Left forelimb (tissue), 1 donor: ENCODE measurements around the gene CACNA1D.

ENCODE experiments used
- DNase-seq: peaks from one replicate; pipeline ENCODE4 v3.0.0-alpha.2; 2018; ENCODE audit warnings: low spot score

CACNA1D gene

GRCh38 chr3:53691349-53691748, 196.9 kb downstream of the CACNA1D start:
- DNase-seq, result no peak

DNA sequence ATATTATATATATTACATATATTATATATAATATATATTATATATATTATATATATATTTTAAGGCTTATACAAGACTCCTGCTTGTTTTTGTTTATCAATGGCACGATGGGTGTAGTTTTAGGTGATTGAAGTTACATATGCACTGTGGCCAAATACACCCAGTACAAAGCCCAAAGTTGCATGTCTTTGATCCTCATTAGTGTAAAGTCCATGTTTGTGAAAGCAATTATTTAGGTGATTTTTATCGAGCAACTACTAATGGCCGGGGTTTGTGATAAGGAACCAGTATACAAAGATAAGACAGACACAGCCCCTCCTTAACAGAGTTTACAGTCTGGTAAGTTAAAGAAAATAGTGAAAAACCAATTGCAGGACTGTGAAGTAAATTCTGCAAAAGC, 197.5 kb downstream of the CACNA1D start:
- no peak for DNase-seq

GRCh38 chr3:53693451-53693850, 199.0 kb downstream of the CACNA1D start:
- no peak for DNase-seq

DNA sequence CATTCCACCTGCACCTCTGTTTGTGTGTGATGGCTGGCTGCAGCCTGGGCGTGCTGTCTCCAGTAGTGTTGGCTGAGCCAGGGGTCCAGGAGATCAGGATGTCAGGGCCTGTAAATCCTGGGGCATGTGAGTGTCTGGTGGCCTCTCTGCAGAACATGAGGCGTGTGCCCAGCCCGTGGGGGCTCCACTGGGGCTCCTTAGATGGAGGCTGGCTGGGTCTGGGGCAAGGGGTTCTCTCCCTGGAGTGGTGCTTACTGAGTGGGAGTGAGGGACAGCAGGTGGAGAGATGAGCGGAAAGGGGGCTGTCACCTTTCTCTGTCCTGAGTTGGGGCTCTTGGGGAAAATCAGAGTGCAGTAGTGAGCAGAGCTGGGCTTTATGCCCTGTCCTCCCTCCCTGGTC, 199.6 kb downstream of the CACNA1D start:
- peak; percentile 53 for DNase-seq

DNA sequence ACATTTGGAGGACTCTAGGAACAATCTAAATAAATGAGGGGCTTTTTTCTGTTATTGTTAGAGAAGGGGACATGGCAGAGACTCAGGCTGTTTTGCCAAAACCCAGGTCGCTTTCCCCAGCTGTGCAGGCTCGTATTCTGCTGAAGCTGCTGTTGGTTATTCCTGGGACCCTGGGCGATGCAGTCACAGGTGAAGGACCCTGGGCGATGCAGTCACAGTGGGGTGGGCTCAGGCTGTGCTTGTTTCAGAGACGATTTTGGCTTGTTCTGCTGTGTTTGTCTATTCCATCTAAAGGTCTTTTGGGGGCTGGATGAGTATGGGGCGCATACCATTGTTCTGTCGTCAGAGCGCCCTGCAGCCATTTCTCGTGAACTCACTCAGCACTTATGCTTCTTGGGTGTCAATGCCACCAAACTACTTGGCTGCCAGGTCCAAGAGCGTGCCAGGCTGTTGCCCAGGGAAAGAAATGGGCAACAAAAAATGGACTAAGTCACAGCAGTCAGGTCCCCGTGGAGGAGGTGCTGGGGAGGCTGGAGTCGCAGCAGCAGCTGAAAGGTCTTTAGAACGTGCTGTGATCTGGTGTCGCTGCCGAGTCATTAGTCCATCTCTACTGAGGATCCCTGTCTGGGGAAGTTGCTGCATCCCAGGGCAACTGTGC, 200.4 kb downstream of the CACNA1D start:
- peak; percentile 53 for DNase-seq

DNA sequence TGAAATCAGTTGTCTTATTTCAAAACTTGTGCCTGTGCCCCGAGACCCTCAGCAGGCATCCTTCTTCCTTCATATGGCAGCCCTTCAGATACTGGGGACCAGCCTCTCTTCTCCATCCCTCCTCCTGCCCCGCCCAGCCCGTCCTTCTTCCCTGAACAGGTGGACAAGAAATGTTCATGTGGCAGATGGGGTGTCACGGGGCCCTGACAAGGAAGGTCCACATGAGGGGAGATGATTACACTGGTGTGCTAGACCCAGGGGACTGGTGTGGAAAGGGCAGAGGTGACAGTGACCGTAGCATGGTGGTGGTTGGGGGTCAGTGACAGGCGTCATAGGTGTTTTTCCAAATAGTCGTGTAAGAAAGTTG, 200.9 kb downstream of the CACNA1D start:
- peak; percentile 54 for DNase-seq

DNA sequence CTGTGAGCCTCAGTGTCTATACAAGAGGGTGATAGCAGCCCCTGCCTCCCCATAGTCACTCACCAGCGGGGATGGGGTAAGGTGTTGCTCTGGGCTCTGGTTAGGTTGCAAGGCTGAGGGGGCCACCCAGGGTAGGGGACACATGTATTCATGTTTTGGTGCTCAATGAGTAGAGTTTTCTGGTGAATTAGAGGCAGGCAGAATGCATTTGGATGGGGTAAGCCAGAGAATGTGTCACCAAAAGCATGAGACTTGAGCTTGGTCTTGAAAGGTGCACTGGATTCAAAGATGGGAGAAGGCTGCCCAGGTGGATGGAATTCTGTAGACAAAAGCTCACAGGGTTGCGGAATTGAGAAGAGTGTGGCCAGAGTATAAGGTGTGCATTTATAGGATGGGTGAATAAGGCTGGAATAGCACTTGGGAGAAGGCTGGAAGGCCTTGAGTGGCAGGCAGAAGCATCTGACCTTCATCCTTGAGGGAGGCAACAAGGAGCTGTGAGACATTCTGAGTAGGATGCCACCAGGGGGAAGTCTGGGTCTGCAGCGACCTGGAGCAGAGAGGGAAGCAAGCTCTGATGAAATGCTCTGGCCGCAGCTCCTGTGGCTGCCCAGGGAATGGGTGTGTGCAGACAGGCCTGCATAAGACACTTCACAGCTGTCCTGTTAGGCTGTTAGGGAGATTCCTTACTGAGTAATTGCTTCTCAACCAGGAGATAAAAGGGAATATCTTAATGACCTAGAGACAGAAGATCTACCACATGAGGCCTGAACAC, 202.2 kb downstream of the CACNA1D start:
- peak; percentile 50 for DNase-seq

DNA sequence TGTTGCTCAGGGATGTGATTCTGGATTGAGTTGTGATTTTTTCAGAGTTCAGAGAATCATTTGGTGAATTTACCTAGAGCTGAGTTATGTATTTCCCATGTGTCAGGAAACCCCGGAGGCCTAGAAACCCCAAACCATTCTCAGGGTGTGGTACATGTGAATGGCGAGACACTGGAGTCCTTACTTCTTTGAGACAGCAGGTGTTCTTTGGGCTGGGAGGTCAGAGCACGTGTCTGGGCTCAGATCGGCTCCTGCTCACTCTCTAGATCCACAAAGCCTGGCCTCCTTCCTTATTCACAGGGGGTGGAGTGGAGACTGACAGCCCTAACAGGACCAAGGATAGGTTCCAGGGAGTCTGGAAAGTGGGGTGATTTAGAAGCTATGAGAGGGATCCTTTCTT, 206.0 kb downstream of the CACNA1D start:
- DNase-seq, result peak; percentile 5

- DNase-seq, result no peak
Measured at GRCh38 chr3:53702776-53703530, 208.5 kb downstream of the CACNA1D start.

DNA sequence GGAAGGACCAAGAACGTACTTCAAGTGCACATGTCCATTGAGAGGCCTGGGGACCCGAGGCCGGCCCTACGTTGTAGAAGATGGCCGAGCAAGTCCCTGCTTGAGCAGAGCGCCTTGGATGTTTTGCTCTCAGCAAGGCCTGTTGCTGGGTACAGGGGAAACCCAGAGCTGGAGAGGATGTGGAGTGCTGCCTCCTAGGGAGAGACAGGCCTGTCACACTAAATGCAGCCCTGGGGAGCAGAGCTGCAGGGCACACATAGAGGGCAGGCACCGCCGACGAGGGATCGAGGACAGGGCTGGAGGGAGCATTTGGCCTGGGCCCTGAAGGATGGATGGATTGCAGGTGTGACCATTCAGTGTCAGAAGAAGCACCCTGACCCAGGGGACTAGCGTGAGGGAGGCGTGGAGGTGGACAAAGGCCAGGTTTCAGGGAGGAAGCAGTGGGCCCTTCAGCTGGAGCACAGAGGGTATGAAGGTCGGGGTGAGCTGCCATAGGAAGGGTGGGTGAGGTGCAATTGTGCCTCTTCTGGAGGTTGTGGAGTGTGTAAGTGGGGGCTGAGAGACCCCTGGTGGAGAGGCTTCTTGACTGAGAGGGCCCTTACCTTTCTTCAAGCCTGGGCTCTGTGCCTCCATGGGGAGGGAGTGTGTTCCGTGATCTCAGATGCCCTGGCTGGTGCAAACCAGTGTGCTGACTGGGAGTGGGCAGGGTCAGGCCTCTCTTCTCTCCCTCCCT, 209.4 kb downstream of the CACNA1D start:
- DNase-seq, result peak; percentile 56

- DNase-seq, result no peak
Measured at GRCh38 chr3:53704363-53704725, 209.9 kb downstream of the CACNA1D start.

- peak; percentile 51 for DNase-seq
Measured at GRCh38 chr3:53705024-53705745, 210.8 kb downstream of the CACNA1D start.

GRCh38 chr3:53705774-53706173, 211.4 kb downstream of the CACNA1D start:
- DNase-seq, result peak; percentile 58

DNA sequence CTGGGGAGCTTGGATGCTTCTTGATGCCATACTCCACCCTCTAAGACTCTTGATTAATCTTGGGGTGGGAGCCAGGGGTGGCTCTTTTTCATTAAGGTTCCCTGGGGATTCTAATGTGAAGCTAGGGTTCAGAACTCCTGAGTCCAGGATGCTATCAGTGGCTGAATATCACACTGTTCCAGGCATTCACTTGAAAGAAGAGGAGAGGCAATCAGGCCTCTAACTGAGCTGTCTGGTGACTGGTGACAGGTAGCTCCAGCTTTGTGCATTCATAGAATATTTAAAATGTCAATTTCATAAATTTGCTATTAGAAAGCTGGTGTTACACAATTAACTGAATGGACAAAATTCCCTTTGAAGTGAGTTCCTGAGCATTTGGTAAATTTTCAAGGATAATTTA, 212.8 kb downstream of the CACNA1D start:
- no peak for DNase-seq

- peak; percentile 41 for DNase-seq
Measured at GRCh38 chr3:53708001-53708621, 213.7 kb downstream of the CACNA1D start.

DNA sequence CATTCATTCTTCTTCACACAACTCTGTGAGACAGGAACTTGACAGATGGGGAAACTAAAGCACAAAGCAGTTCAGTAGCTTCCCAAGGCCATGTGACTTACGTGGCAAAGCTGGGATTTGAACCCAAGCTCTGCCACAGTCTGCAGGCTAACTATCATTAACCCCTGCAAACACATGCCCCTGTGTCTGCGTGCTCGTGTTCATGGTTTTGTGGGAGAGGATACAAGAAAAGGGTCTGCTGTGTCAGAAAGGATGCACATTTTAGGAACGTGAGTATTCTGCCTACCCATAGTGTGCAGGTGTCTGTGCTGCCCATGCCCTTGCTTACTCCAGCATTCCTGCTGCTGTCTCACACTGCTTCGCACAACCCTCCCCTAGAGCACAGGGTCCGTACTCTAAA, 214.8 kb downstream of the CACNA1D start:
- no peak for DNase-seq

DNA sequence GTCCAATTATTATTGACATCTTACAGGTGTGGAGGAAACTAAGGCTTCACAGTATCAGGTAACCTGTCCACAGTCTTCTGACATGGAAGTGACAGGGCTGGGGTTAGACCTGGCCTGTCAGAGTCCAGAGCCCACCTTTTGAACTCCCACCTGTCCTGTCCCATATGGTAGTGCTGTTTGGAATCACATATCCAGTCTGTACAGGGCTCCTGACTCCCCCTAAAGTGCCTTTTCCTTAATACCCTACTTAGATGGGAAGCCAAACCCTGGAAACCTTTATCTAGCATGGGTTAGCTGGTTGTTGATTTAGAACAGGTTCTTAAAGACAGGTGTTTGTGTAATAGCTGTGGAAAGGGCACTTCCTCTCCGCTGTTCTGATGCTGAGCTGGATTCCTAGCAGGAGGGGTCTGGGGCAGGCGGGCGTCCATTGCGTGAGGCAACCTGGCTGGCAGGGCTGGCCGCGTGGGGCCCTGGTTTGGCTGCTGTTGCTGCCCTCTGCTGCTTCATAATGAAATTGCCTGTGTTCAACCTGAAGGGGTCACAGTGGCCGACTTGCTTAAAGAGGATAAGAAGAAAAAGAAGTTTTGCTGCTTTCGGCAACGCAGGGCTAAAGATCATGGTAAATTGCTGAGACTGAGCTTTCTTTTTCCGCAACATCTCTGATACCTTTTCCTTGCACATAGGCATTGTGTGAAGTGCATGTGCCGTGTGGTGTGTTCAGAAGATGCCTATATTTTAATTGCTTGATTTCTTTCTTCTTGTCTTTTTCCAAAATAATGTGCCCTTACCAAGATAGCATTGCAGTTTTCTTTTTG, 215.7 kb downstream of the CACNA1D start:
- DNase-seq, result no peak

DNA sequence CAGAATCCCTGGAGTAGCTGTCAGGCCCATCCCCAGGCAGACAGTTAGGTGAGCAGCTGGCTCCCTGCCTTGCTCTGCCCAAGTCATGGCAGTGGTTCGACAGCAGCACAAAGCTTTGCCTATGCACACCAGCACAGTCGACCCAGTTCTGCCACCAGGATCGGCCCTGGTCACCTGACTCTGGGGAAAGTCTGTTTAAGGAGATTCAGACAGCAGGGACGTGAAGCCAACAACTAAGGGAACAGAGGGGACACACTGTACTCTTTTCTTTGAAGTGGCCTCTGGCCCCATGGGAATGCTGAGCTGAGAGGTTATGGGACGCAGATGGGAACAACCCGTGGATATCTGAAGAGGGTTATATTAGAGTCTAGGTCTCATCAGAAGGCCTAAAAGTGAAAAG, 217.0 kb downstream of the CACNA1D start:
- DNase-seq, result no peak

DNA sequence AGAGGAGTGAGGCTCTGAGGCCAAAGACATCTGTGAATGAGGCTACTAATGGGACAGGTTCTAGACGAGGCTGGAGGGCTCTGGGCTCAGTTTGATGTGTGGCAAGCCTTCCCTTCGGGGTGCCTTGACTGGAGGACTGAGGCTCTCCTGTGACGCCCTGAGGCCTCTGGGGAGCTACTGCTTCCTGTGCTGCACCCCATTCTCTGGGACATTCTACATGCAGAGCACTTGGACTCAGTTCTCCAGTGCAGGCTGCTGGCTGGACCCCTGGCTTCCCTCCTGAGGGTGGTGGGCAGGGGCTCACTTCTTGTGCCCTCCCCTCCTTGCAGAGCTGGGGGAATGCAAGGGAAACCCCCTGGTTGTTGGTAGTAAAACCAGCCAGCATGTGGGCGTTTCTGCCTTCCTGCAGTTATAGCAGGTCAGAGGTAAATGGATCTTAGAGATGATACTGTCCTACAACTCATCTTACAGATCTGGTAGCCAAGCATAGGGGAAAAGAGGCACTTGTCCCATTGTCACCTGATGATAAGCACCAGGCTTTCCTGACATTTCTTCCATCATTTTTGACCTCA, 218.5 kb downstream of the CACNA1D start:
- DNase-seq, result no peak

- DNase-seq, result no peak
Measured at GRCh38 chr3:53713626-53714025, 219.2 kb downstream of the CACNA1D start.
